K562 treated with DMSO at 1 percent for 4 hours (cell line): Measurements from ENCODE around the gene SOBP. TPM values are rescaled to one million over a fixed set of nuclear protein-coding genes. Genes with fewer than 3 reads are reported as not detected.

ENCODE experiments used
- total RNA-seq: library from RNA; unstranded; fragments of 300-600 nt; gene quantifications from 2 replicates; pipeline ENCODE4 v1.2.3, GENCODE V29; 2022; ENCODE audit not compliant: insufficient read depth

SOBP gene
- total RNA-seq: not detected in 2 replicates

GRCh38 chr6:107489636-107490565, at the start of gene SOBP:
Gene SOBP, plus strand, starts transcription at chr6:107490117. Its CDS starts 500 bp downstream, at chr6:107490617.

GRCh38 chr6:107459283-107460082, 30.4 kb upstream of the SOBP start, which contains the start of gene PDSS2:
Gene PDSS2, minus strand, starts transcription at chr6:107459564. Its CDS starts 279 bp downstream, at chr6:107459285.

Other genes starting within 250 kb of the SOBP start
- 7.5 and 9.9 TPM in 2 replicates for gene PDSS2, start 30.6 kb upstream of the SOBP start, total RNA-seq